Purkinje cell (primary cell): ENCODE measurements around the gene FNDC10. TPM values are rescaled to one million over a fixed set of nuclear protein-coding genes. Genes with fewer than 3 reads are reported as not detected.

ENCODE experiments used
- polyA plus RNA-seq: library from polyadenylated mRNA; unstranded; fragments of >200 nt; fragmentation: Nextera tagmentation; gene quantifications from 2 replicates; pipeline ENCODE4 v1.2.1, GENCODE V29; 2014

The FNDC10 gene
- polyA plus RNA-seq: 1.5 and 1.9 TPM in 2 replicates

DNA sequence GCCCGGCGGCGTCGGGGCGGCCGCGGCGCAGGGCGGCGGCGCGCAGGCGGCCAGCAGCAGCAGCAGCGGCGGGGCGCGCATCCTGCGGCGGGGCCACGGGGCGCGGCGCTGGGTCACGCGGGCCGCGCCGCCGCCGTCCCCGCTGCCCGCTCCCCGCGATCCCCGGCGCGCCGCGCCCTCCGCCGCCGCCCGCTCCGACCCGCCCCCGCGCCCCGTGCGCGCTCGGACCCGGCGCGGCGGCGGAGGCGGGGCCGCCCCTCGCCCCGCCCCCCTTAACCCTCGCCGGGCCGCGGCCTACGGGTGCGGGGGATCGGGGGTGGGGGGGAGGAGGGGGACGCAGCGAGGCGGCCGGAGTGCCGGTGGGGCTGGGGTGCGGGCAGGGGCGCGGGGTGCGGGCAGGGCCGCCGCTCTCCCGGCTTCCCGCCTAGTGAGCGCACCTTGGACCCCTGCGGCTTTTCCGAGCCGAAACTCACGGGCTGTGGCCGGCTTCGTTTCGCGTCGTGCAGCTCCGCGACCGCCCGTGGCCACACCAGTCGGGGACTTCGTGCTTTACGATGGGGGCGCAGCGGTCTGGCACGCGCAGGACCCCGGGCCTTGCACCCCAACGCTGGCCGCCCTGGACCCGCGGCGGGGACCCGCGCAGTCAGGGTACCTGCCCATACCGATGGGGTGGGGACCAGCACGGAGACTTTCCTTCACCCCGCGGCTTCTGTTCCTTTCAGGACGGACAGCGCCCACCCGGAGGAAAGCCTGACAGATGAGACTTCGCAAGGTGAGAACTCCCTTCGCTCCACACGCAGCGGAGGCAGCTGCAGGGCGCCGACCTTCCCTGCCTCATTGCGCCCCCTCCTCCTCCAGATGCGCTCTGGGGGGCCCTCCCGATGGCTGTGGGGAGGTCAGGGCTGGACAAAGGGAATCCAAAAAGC, at the start of gene FNDC10:
Gene FNDC10, minus strand, starts transcription at position 201 of the 926 bp plus-strand sequence. Its CDS starts 120 bp downstream, at position 81.

GRCh38 chr1:1631782-1632420, 32.0 kb upstream of the FNDC10 start, which contains the start of gene MMP23B:
TSS of gene MMP23B (plus strand) at chr1:1632173. CDS start at chr1:1632219, 46 bp downstream.

DNA sequence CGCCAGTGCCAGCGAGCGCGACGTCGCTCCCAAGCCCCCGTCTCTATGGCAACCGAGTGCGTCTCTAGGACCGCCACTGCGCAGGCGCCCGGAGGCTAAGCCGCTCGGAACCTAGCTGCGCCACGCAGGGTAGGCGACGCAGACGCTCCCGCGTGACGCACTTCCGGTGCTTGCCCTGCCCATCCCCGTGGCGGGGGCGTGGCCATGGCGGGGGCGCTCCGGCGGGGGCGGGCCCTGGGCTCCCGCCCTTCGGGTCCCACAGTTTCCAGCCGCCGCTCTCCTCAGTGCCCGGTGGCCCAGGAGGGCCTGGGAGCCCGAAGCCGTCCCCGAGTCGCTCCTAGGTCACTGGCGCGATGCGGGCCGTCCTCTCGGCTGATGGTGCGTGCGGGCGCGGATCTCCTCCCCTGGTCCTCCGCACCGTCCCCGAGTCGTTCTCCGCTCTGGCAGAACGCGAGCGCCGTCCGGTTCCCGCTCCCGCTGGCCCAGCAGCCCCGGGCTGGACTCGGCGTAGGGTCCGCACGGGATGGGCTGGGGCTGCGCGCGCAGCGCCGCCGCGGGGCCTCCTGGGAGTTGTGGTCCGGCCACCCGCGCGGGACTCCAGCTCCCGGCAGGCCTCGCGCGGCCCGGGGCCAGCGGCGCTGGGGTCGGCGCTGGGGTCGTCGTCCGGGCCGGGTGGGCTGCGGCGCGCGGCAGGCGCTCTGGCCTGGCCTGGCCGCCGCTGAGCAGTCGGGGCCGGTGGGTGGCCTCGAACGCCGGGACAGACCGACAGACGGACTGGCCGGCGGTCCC, 15.5 kb upstream of the FNDC10 start, which contains the start of gene MIB2:
Gene MIB2, plus strand, starts transcription at position 245 of the 789 bp plus-strand sequence. CDS start 7,953 bp downstream, outside the sequence.

GRCh38 chr1:1574721-1575537, 25.0 kb downstream of the FNDC10 start, which contains the start of gene SSU72:
TSS of gene SSU72 (minus strand) at chr1:1574863. CDS start at chr1:1574557, 306 bp downstream.

Other genes starting within 250 kb of the FNDC10 start
- gene MXRA8, start 241.6 kb downstream of the FNDC10 start, polyA plus RNA-seq: 0.63 and 3.6 TPM in 2 replicates
- 29.6 and 36.4 TPM in 2 replicates for gene AURKAIP1, start 224.9 kb downstream of the FNDC10 start, polyA plus RNA-seq
- gene CCNL2, start 200.8 kb downstream of the FNDC10 start, polyA plus RNA-seq: 22.1 and 24.2 TPM in 2 replicates
- gene MRPL20, start 192.8 kb downstream of the FNDC10 start, polyA plus RNA-seq: 252 and 299 TPM in 2 replicates
- 0.24 TPM in 1 of 2 replicates, not detected in the other for gene ANKRD65, start 178.9 kb downstream of the FNDC10 start, polyA plus RNA-seq
- gene VWA1, start 164.4 kb downstream of the FNDC10 start, polyA plus RNA-seq: 0.74 TPM in 1 of 2 replicates, not detected in the other
- 3.1 and 14.2 TPM in 2 replicates for gene ATAD3C, start 150.4 kb downstream of the FNDC10 start, polyA plus RNA-seq
- gene ATAD3B, start 128.4 kb downstream of the FNDC10 start, polyA plus RNA-seq: not detected in 2 replicates
- 0.10 and 0.27 TPM in 2 replicates for gene ATAD3A, start 88.0 kb downstream of the FNDC10 start, polyA plus RNA-seq
- not detected in 2 replicates for gene TMEM240, start 59.5 kb downstream of the FNDC10 start, polyA plus RNA-seq
- gene SSU72, start 25.3 kb downstream of the FNDC10 start, polyA plus RNA-seq: 86.2 and 86.3 TPM in 2 replicates
- gene MIB2, start 15.4 kb upstream of the FNDC10 start, polyA plus RNA-seq: 1.2 and 1.9 TPM in 2 replicates
- not detected in 2 replicates for gene MMP23B, start 32.0 kb upstream of the FNDC10 start, polyA plus RNA-seq
- gene CDK11B, start 58.9 kb upstream of the FNDC10 start, polyA plus RNA-seq: 3.1 and 4.9 TPM in 2 replicates
- gene SLC35E2B, start 92.7 kb upstream of the FNDC10 start, polyA plus RNA-seq: 5.5 and 7.4 TPM in 2 replicates
- gene CDK11A, start 124.2 kb upstream of the FNDC10 start, polyA plus RNA-seq: 7.5 and 9.9 TPM in 2 replicates
- gene NADK, start 178.3 kb upstream of the FNDC10 start, polyA plus RNA-seq: 0.81 and 3.2 TPM in 2 replicates